Esophagus muscularis mucosa (tissue), 4 donors: ENCODE results near the gene SIGLEC12.

ENCODE experiments used
- EP300 ChIP-seq: sonication (generic); formaldehyde crosslinking; IDR thresholded peaks from one replicate; pipeline ENCODE4 v1.6.1; 2017; ENCODE audit warnings: antibody characterized with exemption
- POLR2A ChIP-seq: fragments of 450-650 bp; IDR thresholded peaks from one replicate; pipeline ENCODE4 v1.6.1; 2017; ENCODE audit warnings: antibody characterized with exemption, moderate library complexity, mild to moderate bottlenecking, low read depth
- POLR2AphosphoS5 ChIP-seq, 2 donors: sonication (generic); formaldehyde crosslinking; IDR thresholded peaks; one replicate each; pipeline ENCODE4 v1.6.1; 2017; ENCODE audit warnings: antibody characterized with exemption in 2 of 2
- TF ChIP-seq, protein P1 (sequence below), 3 experiments: fragments of 200-600 bp in 2 of 3; fragments of 450-650 bp in 1 of 3; sonication (generic) in 2 of 3; IDR thresholded peaks; one replicate each; pipeline ENCODE4 v1.5.1; 2017 to 2019; ENCODE audit warnings: antibody characterized with exemption in 3 of 3, mild to moderate bottlenecking in 2 of 3, moderate library complexity in 1 of 3

DNA sequence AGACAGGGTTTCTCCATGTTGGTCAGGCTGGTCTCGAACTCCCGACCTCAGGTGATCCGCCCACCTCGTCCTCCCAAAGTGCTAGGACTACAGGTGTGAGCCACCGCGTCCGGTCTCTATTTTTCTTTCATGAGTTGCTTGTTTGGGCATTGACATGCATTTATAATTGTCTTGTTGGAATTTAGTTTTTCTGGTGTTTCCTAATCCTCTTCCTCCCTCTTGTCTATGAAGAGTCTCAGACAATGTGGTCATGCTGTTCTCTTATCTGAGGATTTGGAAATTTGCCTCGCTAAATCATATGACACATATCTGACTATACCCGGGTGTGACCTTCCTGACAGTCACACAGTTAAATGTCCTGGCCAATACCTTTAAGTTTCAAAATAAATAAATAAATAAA is 30.6 kb downstream of the SIGLEC12 start:
- TF ChIP-seq, protein P1, sequence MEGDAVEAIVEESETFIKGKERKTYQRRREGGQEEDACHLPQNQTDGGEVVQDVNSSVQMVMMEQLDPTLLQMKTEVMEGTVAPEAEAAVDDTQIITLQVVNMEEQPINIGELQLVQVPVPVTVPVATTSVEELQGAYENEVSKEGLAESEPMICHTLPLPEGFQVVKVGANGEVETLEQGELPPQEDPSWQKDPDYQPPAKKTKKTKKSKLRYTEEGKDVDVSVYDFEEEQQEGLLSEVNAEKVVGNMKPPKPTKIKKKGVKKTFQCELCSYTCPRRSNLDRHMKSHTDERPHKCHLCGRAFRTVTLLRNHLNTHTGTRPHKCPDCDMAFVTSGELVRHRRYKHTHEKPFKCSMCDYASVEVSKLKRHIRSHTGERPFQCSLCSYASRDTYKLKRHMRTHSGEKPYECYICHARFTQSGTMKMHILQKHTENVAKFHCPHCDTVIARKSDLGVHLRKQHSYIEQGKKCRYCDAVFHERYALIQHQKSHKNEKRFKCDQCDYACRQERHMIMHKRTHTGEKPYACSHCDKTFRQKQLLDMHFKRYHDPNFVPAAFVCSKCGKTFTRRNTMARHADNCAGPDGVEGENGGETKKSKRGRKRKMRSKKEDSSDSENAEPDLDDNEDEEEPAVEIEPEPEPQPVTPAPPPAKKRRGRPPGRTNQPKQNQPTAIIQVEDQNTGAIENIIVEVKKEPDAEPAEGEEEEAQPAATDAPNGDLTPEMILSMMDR (IDR thresholded peaks at IDR 0.05): no peak
- TF ChIP-seq POLR2A: no peak
- TF ChIP-seq EP300: no peak
- no peak for TF ChIP-seq POLR2AphosphoS5 (IDR thresholded peaks at IDR 0.05)
